Caco-2 (cell line): ENCODE results near the gene RFX3. TPM values are rescaled to one million over a fixed set of nuclear protein-coding genes. Genes with fewer than 3 reads are reported as not detected.

Experiments
- BruUV-seq: library from RNA; stranded (reverse); fragments of 400-500 nt; replicated peaks from 2 replicates; lab custom pipeline; 2021; lab: Mats Ljungman, UMichigan
- CTCF ChIA-PET: fragments of 300-600 bp; sonication (Branson Sonifier 250); formaldehyde crosslinking; loops from one replicate; lab custom pipeline; 2022; ENCODE audit warnings: antibody characterized with exemption; lab: Charles Lee
- POLR2A ChIA-PET: fragments of 300-600 bp; sonication (Branson Sonifier 250); formaldehyde crosslinking; loops from one replicate; lab custom pipeline; 2022; ENCODE audit warnings: antibody characterized with exemption; lab: Charles Lee
- DNase-seq, 2 experiments: peaks; one replicate each; pipeline versions ENCODE4 v3.0.0 to v3.0.0-alpha.2; 2020 to 2022
- H3K27me3 ChIP-seq: replicated peaks from 2 replicates; pipeline ENCODE4 v1.6.0; 2011; ENCODE audit warnings: low read length; ENCODE audit not compliant: control insufficient read depth, insufficient read depth
- H3K36me3 ChIP-seq: 2 replicates; pipeline ENCODE4 v1.5.1; 2011; ENCODE audit warnings: low read length; ENCODE audit not compliant: control insufficient read depth, insufficient read depth
- H3K4me1 ChIP-seq: fragments of 250-450 bp; sonication (Bioruptor Pico); 2 replicates; pipeline ENCODE4 v1.5.1; 2020; ENCODE audit warnings: mild to moderate bottlenecking
- H3K4me3 ChIP-seq: 2 replicates; pipeline ENCODE4 v1.5.1; 2011; ENCODE audit warnings: low read depth, mild to moderate bottlenecking, control low read depth, low read length
- H3K9me3 ChIP-seq: fragments of 250-450 bp; sonication (Bioruptor Pico); 2 replicates; pipeline ENCODE4 v1.5.1; 2020; ENCODE audit warnings: mild to moderate bottlenecking, moderate library complexity
- H3K27ac Mint-ChIP-seq: one replicate; pipeline ENCODE4 v1.8.0; 2022; ENCODE audit warnings: mixed read lengths; ENCODE audit not compliant: unreplicated experiment
- H3K27me3 Mint-ChIP-seq: one replicate; pipeline ENCODE4 v1.8.0; 2022; ENCODE audit warnings: mixed read lengths; ENCODE audit not compliant: insufficient read depth, unreplicated experiment
- H3K36me3 Mint-ChIP-seq: one replicate; pipeline ENCODE4 v1.8.0; 2022; ENCODE audit warnings: mild to moderate bottlenecking, mixed read lengths; ENCODE audit not compliant: insufficient read depth, unreplicated experiment
- H3K4me1 Mint-ChIP-seq: one replicate; pipeline ENCODE4 v1.8.0; 2022; ENCODE audit warnings: low read depth, mixed read lengths; ENCODE audit not compliant: unreplicated experiment
- H3K4me3 Mint-ChIP-seq: one replicate; pipeline ENCODE4 v1.8.0; 2022; ENCODE audit warnings: mild to moderate bottlenecking, moderate library complexity, mixed read lengths; ENCODE audit not compliant: unreplicated experiment
- H3K9me3 Mint-ChIP-seq: one replicate; pipeline ENCODE4 v1.8.0; 2022; ENCODE audit warnings: mixed read lengths; ENCODE audit not compliant: unreplicated experiment
- intact Hi-C: fragments of 100-400 bp; cut with micrococcal nuclease; formaldehyde crosslinking; loops from one replicate; pipeline ENCODE4 v1.10.0; 2022; ENCODE audit not compliant: unreplicated experiment
- total RNA-seq: library from RNA; stranded (reverse); gene quantifications from 2 replicates; pipeline ENCODE4 v1.2.3, GENCODE V29; 2022
- TF ChIP-seq, protein P1 (sequence below), 2 experiments: fragments of 200-600 bp in 1 of 2; IDR thresholded peaks; 1 replicate in 1 of 2; 2 replicates in 1 of 2; pipeline versions ENCODE4 v1.5.1 to v1.8.0; 2011 to 2022; ENCODE audit warnings: antibody characterized with exemption in 1 of 2, control low read depth in 1 of 2, inconsistent platforms in 1 of 2, low read depth in 1 of 2, low read length in 1 of 2, mild to moderate bottlenecking in 1 of 2, moderate library complexity in 1 of 2; ENCODE audit not compliant: insufficient read depth in 1 of 2, severe bottlenecking in 1 of 2, unreplicated experiment in 1 of 2

Gene RFX3
- total RNA-seq, 1 experiment from 2014 or later = 4.2 TPM

DNA sequence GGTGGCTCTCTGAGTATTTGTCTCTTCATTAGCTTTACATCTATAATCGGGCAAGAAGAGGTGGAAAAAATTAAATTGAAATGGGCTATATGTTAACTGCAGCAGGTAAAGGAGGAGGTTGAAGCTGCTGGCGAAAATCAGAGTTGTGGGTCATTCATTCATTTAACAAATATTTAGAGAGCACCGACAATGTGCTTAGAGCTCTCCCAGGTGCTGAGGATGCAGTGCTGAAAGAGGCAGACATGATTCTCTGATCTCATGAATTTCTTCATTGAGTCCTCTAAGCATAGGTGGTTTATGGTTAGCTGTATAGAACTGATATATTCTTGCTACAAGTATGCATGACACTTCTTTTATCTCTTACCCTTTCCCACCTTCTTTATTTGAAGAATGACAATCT, 243.4 kb downstream of the RFX3 start:
- Mint-ChIP-seq H3K27ac (no peak overlapping the region), H3K4me1 (no peaks in the 10 kb centered on the region), H3K27me3 (no peaks in the 10 kb centered on the region), H3K4me3 (no peak overlapping the region), H3K36me3 (no peaks in the 10 kb centered on the region), H3K9me3 (no peaks in the 10 kb centered on the region)
- H3K4me3 ChIP-seq = no peak overlapping the region
- H3K36me3 ChIP-seq = no peaks in the 10 kb centered on the region
- BruUV-seq = no TSS peak
- H3K4me1 ChIP-seq = no peaks in the 10 kb centered on the region
- intact Hi-C loops = no loop called here
- no peaks in the 10 kb centered on the region for H3K27me3 ChIP-seq
- ChIA-PET CTCF (no interaction called here), POLR2A (no interaction called here)
- DNase-seq = no peak
- TF ChIP-seq, protein P1, sequence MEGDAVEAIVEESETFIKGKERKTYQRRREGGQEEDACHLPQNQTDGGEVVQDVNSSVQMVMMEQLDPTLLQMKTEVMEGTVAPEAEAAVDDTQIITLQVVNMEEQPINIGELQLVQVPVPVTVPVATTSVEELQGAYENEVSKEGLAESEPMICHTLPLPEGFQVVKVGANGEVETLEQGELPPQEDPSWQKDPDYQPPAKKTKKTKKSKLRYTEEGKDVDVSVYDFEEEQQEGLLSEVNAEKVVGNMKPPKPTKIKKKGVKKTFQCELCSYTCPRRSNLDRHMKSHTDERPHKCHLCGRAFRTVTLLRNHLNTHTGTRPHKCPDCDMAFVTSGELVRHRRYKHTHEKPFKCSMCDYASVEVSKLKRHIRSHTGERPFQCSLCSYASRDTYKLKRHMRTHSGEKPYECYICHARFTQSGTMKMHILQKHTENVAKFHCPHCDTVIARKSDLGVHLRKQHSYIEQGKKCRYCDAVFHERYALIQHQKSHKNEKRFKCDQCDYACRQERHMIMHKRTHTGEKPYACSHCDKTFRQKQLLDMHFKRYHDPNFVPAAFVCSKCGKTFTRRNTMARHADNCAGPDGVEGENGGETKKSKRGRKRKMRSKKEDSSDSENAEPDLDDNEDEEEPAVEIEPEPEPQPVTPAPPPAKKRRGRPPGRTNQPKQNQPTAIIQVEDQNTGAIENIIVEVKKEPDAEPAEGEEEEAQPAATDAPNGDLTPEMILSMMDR (IDR thresholded peaks at IDR 0.05; ENCODE audit: insufficient read depth in 1 of 2, low read depth in 1 of 2, low read length in 1 of 2, severe bottlenecking in 1 of 2, unreplicated experiment in 1 of 2) = no peak
- H3K9me3 ChIP-seq = no peaks in the 10 kb centered on the region

DNA sequence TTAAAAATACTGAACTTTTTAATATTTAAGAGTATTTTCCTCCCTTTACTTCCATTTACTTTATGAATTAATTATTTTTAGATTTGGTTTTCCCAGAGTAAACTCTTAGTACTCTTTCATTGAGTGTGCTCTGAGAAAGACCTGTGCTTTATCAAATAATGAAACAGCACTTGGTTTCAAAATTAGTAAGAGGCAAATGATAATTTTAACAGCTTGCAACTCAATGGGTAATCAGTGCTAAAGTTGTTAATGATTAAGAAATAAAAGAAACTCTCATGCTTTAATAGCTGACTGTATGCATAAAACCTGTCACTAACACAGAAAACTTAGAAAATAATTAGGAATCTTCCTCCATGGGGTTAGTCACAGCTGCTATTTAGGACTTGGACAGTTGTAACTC, 244.4 kb downstream of the RFX3 start:
- Mint-ChIP-seq H3K27me3 (no peaks in the 10 kb centered on the region), H3K27ac (no peak overlapping the region), H3K9me3 (no peaks in the 10 kb centered on the region), H3K4me3 (no peak overlapping the region), H3K36me3 (no peaks in the 10 kb centered on the region), H3K4me1 (no peaks in the 10 kb centered on the region)
- POLR2A ChIA-PET = no interaction called here
- H3K36me3 ChIP-seq = no peaks in the 10 kb centered on the region
- no peak for DNase-seq
- H3K4me1 ChIP-seq = no peaks in the 10 kb centered on the region
- BruUV-seq = no TSS peak
- TF ChIP-seq, protein P1 (IDR thresholded peaks at IDR 0.05; ENCODE audit: insufficient read depth in 1 of 2, low read depth in 1 of 2, low read length in 1 of 2, severe bottlenecking in 1 of 2, unreplicated experiment in 1 of 2) = no peak
- no peaks in the 10 kb centered on the region for H3K27me3 ChIP-seq
- no peak overlapping the region for H3K4me3 ChIP-seq
- CTCF ChIA-PET = no interaction called here
- no peaks in the 10 kb centered on the region for H3K9me3 ChIP-seq
- intact Hi-C loops = no loop called here

DNA sequence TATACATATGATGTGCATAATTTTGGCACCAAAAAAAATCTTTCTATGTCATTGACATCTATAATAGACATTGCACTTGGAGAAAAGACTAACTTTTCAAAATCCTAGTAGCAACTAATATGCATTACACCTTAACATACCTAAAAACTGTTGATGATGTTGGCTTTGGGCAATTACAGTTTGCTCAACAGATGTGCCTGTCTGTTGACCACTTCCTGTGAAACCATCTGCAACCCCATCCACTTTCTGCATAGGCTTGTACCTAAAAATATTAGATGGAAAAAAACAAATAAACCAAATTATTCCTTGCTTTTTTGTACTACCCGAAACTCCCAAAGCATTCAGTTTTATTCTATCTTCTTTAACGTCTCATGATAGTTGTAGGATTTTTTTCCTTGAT, 248.6 kb downstream of the RFX3 start:
- H3K4me1 Mint-ChIP-seq = no peaks in the 10 kb centered on the region
- H3K36me3 Mint-ChIP-seq = no peaks in the 10 kb centered on the region
- H3K27ac Mint-ChIP-seq = no peak overlapping the region
- H3K9me3 Mint-ChIP-seq = no peaks in the 10 kb centered on the region
- TF ChIP-seq, protein P1 (IDR thresholded peaks at IDR 0.05; ENCODE audit: insufficient read depth in 1 of 2, low read depth in 1 of 2, low read length in 1 of 2, severe bottlenecking in 1 of 2, unreplicated experiment in 1 of 2) = no peak
- no peaks in the 10 kb centered on the region for H3K27me3 Mint-ChIP-seq
- H3K27me3 ChIP-seq = no peaks in the 10 kb centered on the region
- intact Hi-C loops = no loop called here
- H3K4me3 Mint-ChIP-seq = no peak overlapping the region
- H3K9me3 ChIP-seq = no peaks in the 10 kb centered on the region
- H3K4me1 ChIP-seq = no peaks in the 10 kb centered on the region
- POLR2A ChIA-PET = no interaction called here
- H3K36me3 ChIP-seq = no peaks in the 10 kb centered on the region
- H3K4me3 ChIP-seq = no peak overlapping the region
- CTCF ChIA-PET = no interaction called here
- DNase-seq = no peak
- BruUV-seq = no TSS peak
